ENCODE measurements around the gene SLC29A1.

The SLC29A1 gene

GRCh38 chr6:44277763-44278162 lies 54.4 kb downstream of the SLC29A1 start:
- DNase-seq, result no peak

- DNase-seq, result no peak
Observed at GRCh38 chr6:44278315-44278714, 54.9 kb downstream of the SLC29A1 start.

- DNase-seq, result peak in 9 of 58 donors; percentile 13 to 51 (median 36)
Observed at GRCh38 chr6:44278774-44279697, 55.6 kb downstream of the SLC29A1 start.
